HL-60 (cell line): ENCODE data around the gene POLR1B.
"Not testable (repeated sequence)": the region's sequence is repeated elsewhere in the genome, so short reads cannot be mapped to it uniquely, and the experiment has no call there.

Source experiments
- CTCF ChIP-seq: IDR thresholded peaks from one replicate; pipeline ENCODE4 v1.5.1; 2011; ENCODE audit warnings: low read length, control low read depth, inconsistent platforms; ENCODE audit not compliant: insufficient read depth
- POLR2AphosphoS5 ChIP-seq: IDR thresholded peaks from 2 replicates; pipeline ENCODE4 v1.6.1; 2012; ENCODE audit warnings: low read depth
- SPI1 ChIP-seq: IDR thresholded peaks from 2 replicates; pipeline ENCODE4 v1.6.1; 2012; ENCODE audit warnings: low read depth, mild to moderate bottlenecking, borderline replicate concordance
- TF ChIP-seq, protein P1 (sequence below): IDR thresholded peaks from 2 replicates; pipeline ENCODE4 v1.6.1; 2012; ENCODE audit warnings: low read depth; ENCODE audit not compliant: insufficient replicate concordance

DNA sequence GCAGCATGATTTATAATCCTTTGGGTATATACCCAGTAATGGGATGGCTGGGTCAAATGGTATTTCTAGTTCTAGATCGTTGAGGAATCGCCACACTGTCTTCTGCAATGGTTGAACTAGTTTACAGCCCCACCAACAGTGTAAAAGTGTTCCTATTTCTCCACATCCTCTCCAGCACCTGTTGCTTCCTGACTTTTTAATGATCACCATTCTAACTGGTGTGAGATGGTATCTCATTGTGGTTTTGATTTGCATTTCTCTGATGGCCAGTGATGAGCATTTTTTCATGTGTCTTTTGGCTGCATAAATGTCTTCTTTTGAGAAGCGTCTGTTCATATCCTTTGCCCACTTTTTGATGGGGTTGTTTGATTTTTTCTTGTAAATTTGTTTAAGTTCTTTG, 18.0 kb upstream of the POLR1B start:
- not testable (repeated sequence) for TF ChIP-seq CTCF, POLR2AphosphoS5, SPI1
- TF ChIP-seq, protein P1, sequence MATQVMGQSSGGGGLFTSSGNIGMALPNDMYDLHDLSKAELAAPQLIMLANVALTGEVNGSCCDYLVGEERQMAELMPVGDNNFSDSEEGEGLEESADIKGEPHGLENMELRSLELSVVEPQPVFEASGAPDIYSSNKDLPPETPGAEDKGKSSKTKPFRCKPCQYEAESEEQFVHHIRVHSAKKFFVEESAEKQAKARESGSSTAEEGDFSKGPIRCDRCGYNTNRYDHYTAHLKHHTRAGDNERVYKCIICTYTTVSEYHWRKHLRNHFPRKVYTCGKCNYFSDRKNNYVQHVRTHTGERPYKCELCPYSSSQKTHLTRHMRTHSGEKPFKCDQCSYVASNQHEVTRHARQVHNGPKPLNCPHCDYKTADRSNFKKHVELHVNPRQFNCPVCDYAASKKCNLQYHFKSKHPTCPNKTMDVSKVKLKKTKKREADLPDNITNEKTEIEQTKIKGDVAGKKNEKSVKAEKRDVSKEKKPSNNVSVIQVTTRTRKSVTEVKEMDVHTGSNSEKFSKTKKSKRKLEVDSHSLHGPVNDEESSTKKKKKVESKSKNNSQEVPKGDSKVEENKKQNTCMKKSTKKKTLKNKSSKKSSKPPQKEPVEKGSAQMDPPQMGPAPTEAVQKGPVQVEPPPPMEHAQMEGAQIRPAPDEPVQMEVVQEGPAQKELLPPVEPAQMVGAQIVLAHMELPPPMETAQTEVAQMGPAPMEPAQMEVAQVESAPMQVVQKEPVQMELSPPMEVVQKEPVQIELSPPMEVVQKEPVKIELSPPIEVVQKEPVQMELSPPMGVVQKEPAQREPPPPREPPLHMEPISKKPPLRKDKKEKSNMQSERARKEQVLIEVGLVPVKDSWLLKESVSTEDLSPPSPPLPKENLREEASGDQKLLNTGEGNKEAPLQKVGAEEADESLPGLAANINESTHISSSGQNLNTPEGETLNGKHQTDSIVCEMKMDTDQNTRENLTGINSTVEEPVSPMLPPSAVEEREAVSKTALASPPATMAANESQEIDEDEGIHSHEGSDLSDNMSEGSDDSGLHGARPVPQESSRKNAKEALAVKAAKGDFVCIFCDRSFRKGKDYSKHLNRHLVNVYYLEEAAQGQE = not testable (repeated sequence)
